Mucosa of descending colon (tissue), 3 donors: ENCODE results near the gene ANXA9. TPM values are rescaled to one million over a fixed set of nuclear protein-coding genes. Genes with fewer than 3 reads are reported as not detected.

ENCODE experiments used
- ATAC-seq: fragments of 200-7000 bp; cut with Tn5 transposase; one replicate; pipeline ENCODE4 v1.9.1; 2020; ENCODE audit warnings: mild to moderate bottlenecking, moderate library complexity
- DNase-seq, 3 donors: peaks; one replicate each; pipeline ENCODE4 v3.0.0-alpha.2; 2020
- H3K36me3 ChIP-seq: fragments of 200-600 bp; one replicate; pipeline ENCODE4 v1.8.0; 2021; ENCODE audit warnings: low read depth, mild to moderate bottlenecking
- H3K4me1 ChIP-seq: fragments of 200-600 bp; one replicate; pipeline ENCODE4 v1.8.0; 2021; ENCODE audit warnings: low read depth, mild to moderate bottlenecking
- H3K4me3 ChIP-seq: fragments of 200-600 bp; one replicate; pipeline ENCODE4 v1.8.0; 2021; ENCODE audit warnings: mild to moderate bottlenecking
- H3K9me3 ChIP-seq: fragments of 200-600 bp; one replicate; pipeline ENCODE4 v1.8.0; 2021; ENCODE audit warnings: mild to moderate bottlenecking
- intact Hi-C, 2 donors: fragments of 100-400 bp; cut with DNase I in 1 of 2; cut with micrococcal nuclease in 1 of 2; formaldehyde crosslinking; loops; one replicate each; pipeline versions ENCODE4 v1.11.0 to v1.11.1; 2022; cut with DNase I, micrococcal nuclease
- long read RNA-seq, 2 donors: library from polyadenylated mRNA; unstranded; transcript quantifications; one replicate each; pipeline ENCODE4 v2.0.0, GENCODE V29; 2019 to 2021
- total RNA-seq, 3 donors: library from RNA; stranded (reverse); fragmentation: NEBNext Ultra II Directional in 2 of 3; extraction: Animal tissue kit (Norgen Biotek cat#: 25700) in 2 of 3; gene quantifications; one replicate each; pipeline versions ENCODE4 v1.2.1 to v1.2.4, GENCODE V29; 2021 to 2023
- TF ChIP-seq, protein P1 (sequence below): fragments of 200-600 bp; IDR thresholded peaks from one replicate; pipeline ENCODE4 v1.8.0; 2022; ENCODE audit warnings: antibody characterized with exemption, mild to moderate bottlenecking
- donor health status: DM: no; HTN: no; CAD: no; lungs with moderate emphysema.
- donor health status: DM: no; HTN: no; CAD: no.
- donor health status: DM: no; HTN: yes; CAD: no.

The ANXA9 gene, protein sequence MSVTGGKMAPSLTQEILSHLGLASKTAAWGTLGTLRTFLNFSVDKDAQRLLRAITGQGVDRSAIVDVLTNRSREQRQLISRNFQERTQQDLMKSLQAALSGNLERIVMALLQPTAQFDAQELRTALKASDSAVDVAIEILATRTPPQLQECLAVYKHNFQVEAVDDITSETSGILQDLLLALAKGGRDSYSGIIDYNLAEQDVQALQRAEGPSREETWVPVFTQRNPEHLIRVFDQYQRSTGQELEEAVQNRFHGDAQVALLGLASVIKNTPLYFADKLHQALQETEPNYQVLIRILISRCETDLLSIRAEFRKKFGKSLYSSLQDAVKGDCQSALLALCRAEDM
- total RNA-seq: not detected
- long read RNA-seq, donor 1: 0 reads
- long read RNA-seq, donor 2, partial matches to known transcripts: 0 of 1 reads
- long read RNA-seq, donor 2, other reads (novel, unspliced or antisense): 1 of 1 reads

DNA sequence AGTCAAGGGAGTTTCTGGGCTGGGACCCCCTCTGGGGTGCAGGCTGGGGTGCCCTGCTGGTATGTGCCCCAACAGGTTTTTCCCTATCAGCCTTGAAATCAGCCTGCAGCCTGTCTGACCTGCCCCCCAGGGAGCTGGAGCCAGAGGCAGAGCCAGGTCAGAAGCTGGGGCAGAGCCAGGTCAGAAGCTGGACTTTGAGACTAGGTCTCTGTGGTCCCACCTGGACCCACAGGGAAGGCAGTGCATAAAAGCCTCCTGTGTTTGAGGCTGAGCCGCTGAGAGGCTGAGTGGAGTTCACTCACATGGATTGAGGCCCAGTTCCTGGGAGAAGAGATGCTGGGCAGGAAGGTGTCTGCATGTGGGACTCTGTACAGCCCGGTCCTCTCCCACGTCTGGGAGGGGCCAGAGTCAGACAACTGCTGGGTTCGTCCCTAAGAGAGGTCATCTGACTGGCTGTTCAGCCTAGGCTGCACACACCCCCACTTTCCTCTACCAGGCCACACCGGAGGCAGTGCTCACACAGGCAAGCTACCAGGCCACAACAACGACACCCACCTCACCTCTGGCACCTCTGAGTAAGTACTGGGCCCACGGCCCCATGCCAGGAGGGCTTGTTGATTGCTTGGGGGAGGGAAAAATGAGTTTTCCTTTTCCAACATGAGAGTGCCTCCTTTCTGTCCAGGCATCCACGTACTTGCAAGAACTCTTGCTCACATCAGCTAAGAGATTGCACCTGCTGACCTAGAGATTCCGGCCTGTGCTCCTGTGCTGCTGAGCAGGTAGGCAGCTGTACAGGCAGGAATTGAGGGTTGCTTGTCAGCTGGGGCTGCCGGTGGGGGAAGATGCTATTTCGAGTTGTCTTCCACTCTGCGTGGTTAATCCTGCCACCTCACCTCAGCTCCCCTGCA lies at the start of gene ANXA9:
Gene ANXA9, plus strand, starts transcription at position 488 of the 908 bp plus-strand sequence. CDS start 814 bp downstream, outside the sequence.
- DNase-seq (peak; percentile 58 to 62 (median 62)), ATAC-seq (peak; percentile 78)
- no peak within 1 kb of the TSS for H3K4me3 ChIP-seq
- H3K4me1 ChIP-seq: peaks cover 18% of the 10 kb centered on the region
- intact Hi-C loops: no loop called here
- H3K9me3 ChIP-seq: no peaks in the 10 kb centered on the region
- TF ChIP-seq, protein P1, sequence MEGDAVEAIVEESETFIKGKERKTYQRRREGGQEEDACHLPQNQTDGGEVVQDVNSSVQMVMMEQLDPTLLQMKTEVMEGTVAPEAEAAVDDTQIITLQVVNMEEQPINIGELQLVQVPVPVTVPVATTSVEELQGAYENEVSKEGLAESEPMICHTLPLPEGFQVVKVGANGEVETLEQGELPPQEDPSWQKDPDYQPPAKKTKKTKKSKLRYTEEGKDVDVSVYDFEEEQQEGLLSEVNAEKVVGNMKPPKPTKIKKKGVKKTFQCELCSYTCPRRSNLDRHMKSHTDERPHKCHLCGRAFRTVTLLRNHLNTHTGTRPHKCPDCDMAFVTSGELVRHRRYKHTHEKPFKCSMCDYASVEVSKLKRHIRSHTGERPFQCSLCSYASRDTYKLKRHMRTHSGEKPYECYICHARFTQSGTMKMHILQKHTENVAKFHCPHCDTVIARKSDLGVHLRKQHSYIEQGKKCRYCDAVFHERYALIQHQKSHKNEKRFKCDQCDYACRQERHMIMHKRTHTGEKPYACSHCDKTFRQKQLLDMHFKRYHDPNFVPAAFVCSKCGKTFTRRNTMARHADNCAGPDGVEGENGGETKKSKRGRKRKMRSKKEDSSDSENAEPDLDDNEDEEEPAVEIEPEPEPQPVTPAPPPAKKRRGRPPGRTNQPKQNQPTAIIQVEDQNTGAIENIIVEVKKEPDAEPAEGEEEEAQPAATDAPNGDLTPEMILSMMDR: no peak
- H3K36me3 ChIP-seq: no peaks in the 10 kb centered on the region

DNA sequence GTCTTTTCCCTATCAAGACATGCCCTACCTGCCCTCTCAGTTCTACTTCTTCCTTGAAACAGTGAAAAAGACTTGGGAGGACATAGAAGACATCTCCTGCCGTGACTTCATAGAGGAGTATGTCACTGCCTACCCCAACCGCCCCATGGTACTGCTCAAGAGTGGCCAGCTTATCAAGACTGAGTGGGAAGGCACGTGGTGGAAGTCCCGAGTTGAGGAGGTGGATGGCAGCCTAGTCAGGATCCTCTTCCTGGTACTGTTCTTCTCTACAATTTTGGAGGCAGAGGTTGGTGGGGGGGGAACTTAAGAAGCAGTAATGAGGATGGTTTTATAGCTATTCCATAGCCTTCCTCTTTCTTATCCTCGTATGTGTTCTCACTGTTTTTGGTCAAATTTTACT lies 37.2 kb upstream of the ANXA9 start:
- Histone ChIP-seq H3K36me3 (peaks cover 31% of the 10 kb centered on the region), H3K4me1 (no peaks in the 10 kb centered on the region), H3K9me3 (no peaks in the 10 kb centered on the region), H3K4me3 (no peak overlapping the region)
- DNase-seq (no peak), ATAC-seq (no peak)
- intact Hi-C loops: no loop called here
- TF ChIP-seq, protein P1: no peak

DNA sequence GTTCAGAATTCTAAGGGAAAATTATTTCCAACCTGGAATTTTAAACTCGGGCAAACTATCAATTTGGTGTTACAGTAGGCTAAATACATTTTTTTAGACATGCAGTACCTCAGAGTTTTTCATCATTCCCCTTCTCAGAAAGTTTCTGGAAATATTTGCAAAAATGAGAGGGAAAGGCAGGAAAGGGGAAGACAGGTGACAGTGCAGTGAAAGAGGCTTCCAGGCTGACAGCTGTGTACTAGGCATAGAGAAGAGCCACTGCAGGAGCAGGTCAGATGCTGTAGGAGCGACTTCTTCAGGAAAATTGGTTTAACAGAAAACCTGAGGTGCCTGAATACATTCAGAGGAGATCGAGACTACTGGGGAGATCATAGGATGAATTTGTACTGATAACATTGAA lies 27.4 kb upstream of the ANXA9 start:
- H3K36me3 ChIP-seq: peaks cover 9% of the 10 kb centered on the region
- H3K4me3 ChIP-seq: no peak overlapping the region
- H3K4me1 ChIP-seq: no peaks in the 10 kb centered on the region
- intact Hi-C loops: no loop called here
- no peaks in the 10 kb centered on the region for H3K9me3 ChIP-seq
- TF ChIP-seq, protein P1: no peak
- DNase-seq: no peak
- no peak for ATAC-seq

DNA sequence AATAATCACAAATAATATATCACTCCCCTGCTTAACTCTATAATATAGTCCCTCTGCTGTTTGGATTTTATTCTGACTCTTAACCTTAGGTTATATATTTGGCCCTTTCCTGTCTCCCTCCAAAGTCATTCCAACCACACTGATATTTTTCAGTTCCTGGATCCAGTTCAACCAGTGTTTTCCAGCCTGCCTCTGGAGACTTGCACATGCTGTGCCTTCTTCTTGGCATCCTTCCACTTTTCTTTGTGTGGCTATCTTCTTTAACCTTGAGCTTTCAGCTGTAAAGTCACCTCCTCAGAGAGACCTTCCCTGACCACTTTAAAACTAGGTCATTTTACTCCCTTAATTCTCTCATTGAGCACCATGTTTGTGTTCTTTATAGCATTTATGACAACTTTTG lies 26.8 kb upstream of the ANXA9 start:
- DNase-seq (no peak), ATAC-seq (no peak)
- Histone ChIP-seq H3K4me3 (no peak overlapping the region), H3K9me3 (no peaks in the 10 kb centered on the region), H3K4me1 (no peaks in the 10 kb centered on the region), H3K36me3 (peaks cover 6% of the 10 kb centered on the region)
- TF ChIP-seq, protein P1: no peak
- intact Hi-C loops: no loop called here

DNA sequence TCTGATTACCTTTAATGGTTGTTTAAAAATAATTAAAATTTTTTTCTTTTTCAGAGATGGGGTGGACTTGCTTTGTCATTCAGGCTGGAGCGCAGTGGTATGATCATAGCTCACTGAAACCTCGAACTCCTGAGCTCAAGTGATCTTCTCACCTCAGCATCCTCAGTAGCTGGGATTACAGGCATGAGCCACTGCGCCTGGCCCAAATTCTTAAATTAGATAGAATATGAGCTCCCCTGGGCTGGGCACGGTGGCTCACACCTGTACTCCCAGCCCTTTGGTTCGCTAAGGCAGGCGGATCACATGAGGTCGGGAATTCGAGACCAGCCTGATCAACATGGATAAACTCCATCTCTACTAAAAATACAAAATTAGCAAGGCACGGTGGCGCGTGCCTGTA lies 24.4 kb upstream of the ANXA9 start:
- Histone ChIP-seq H3K9me3 (no peaks in the 10 kb centered on the region), H3K36me3 (peaks cover 2% of the 10 kb centered on the region), H3K4me3 (no peak overlapping the region), H3K4me1 (no peaks in the 10 kb centered on the region)
- ATAC-seq (no peak), DNase-seq (no peak)
- intact Hi-C loops: no loop called here
- TF ChIP-seq, protein P1: no peak
